Mesodermal cell (in vitro differentiated cells): ENCODE data around the gene LMTK2.

Experiments used
- H3K27ac ChIP-seq: 2 replicates; pipeline ENCODE4 v1.7.0; 2013; ENCODE audit warnings: mild to moderate bottlenecking, low read depth, low read length, moderate library complexity; ENCODE audit not compliant: severe bottlenecking
- H3K36me3 ChIP-seq: 2 replicates; pipeline ENCODE4 v1.7.1; 2013; ENCODE audit warnings: mild to moderate bottlenecking, low read length, moderate library complexity; ENCODE audit not compliant: control insufficient read depth, insufficient read depth
- H3K4me1 ChIP-seq: one replicate; pipeline ENCODE4 v1.7.1; 2013; ENCODE audit warnings: mild to moderate bottlenecking, low read length; ENCODE audit not compliant: insufficient read depth, control insufficient read depth, poor library complexity, severe bottlenecking
- H3K4me3 ChIP-seq: 2 replicates; pipeline ENCODE4 v1.7.0; 2013; ENCODE audit warnings: low read length, control low read depth, mild to moderate bottlenecking; ENCODE audit not compliant: insufficient read depth, poor library complexity, severe bottlenecking; ENCODE audit errors: extremely low read depth
- H3K9me3 ChIP-seq: 2 replicates; pipeline ENCODE4 v1.7.1; 2013; ENCODE audit warnings: mild to moderate bottlenecking, low read length, moderate library complexity; ENCODE audit not compliant: control insufficient read depth
- whole genome bisulfite sequencing, 2 experiments: methylation state at CpG; one replicate each; pipeline ENCODE4 v1.1.5; 2013; ENCODE audit warnings: missing lambda C conversion rate in 2 of 2; ENCODE audit not compliant: insufficient coverage in 2 of 2; 5-methylcytosine and 5-hydroxymethylcytosine counted together

The LMTK2 gene

DNA sequence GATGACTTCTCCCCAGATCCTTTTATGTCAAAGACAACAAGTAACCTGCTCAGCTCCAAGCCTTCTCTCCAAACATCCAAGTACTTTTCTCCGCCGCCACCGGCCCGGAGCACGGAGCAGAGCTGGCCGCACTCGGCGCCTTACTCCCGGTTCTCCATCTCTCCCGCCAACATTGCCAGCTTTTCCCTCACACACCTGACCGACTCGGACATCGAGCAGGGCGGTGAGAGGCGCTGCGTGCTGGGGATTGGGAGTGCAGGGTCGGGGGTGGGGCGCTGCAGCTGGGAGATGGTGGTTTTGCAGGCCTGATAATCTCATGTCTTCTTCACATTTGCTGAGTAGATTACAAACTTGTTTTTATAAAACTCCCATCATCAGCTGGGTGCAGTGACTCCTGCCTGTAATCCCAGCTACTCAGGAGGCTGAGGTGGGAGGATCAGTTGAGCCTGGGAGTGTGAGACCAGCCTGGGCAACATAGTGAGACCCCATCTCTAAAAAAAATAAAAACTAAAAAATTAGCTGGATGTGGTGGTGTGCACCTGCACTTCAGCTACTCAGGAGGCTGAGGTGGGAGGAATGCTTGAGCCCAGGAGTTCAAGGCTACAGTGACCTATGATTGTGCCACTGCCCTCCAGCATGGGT is 97.4 kb downstream of the LMTK2 start:
- peaks cover 22% of the 10 kb centered on the region for H3K36me3 ChIP-seq
- 96 to 99% methylated on average over 9 to 10 of the region's 18 CpGs for WGBS, 2 experiments

DNA sequence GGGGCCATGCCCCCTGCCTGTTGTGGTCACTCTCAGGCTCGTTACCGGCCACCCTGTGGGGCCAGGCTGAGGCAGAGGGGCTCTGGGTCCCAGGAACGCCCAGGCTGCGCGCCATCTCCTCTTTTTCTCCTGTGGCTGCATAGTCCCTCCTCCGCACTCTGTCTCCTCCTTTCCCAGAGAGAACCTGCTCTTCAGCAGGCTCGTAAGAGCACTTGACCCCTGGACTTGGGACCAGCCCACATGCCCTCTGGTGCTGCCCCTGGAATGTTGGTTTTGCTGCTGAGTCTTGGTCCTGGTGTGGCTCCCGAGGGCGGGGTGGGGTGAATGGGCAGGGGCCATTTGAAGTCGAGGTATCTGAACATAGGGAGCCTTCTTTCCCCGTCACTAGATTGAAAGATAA is 98.0 kb downstream of the LMTK2 start:
- Histone ChIP-seq H3K4me1 (no peaks in the 10 kb centered on the region), H3K27ac (no peak overlapping the region), H3K9me3 (no peaks in the 10 kb centered on the region), H3K4me3 (no peak overlapping the region), H3K36me3 (peaks cover 22% of the 10 kb centered on the region)
- WGBS, 2 experiments = 88 to 97% methylated on average over 5 to 9 of the region's 11 CpGs

More for the DNA sequence above, 97.4 kb downstream of the LMTK2 start:
- no peaks in the 10 kb centered on the region for H3K4me1 ChIP-seq
- no peaks in the 10 kb centered on the region for H3K9me3 ChIP-seq
- no peak overlapping the region for H3K27ac ChIP-seq
- no peak overlapping the region for H3K4me3 ChIP-seq

DNA sequence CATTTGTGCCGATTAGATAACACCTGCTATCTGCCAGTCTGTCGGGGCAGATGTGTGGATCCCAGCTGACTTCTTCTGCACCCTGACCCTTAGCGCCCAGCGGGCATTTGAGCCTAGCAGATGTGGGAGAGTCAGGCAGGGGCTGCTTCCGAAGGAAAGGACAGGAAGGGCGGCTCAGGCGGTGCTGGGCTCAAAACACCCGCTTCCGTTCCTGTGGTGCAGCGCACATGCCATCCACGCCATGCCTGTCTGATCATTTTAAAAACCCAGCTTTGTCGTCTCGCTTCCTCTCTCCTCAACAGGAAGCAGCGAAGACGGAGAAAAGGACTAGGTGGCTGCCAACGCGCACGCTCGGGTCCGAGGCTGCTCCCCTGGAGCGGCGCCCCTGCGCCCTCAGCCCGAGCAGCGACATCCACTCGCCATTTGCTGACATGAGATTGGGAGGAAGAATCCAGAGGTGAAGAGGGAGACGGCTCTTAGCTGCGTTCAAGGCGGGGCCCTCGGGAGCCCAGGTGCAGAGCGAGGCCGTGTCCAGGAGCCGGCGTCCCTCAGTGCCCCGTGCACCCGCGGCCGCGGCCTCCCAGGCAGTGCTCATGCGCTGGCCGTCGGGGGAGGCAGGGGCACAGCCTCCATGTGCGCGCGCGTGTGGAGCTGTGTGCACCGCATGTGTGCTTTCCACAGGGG is 98.6 kb downstream of the LMTK2 start:
- peaks cover 22% of the 10 kb centered on the region for H3K36me3 ChIP-seq
- WGBS, 2 experiments = 96 to 98% methylated on average over 31 to 46 of the region's 47 CpGs
- H3K27ac ChIP-seq = no peak overlapping the region
- no peaks in the 10 kb centered on the region for H3K4me1 ChIP-seq
- H3K4me3 ChIP-seq = no peak overlapping the region
- H3K9me3 ChIP-seq = no peaks in the 10 kb centered on the region

DNA sequence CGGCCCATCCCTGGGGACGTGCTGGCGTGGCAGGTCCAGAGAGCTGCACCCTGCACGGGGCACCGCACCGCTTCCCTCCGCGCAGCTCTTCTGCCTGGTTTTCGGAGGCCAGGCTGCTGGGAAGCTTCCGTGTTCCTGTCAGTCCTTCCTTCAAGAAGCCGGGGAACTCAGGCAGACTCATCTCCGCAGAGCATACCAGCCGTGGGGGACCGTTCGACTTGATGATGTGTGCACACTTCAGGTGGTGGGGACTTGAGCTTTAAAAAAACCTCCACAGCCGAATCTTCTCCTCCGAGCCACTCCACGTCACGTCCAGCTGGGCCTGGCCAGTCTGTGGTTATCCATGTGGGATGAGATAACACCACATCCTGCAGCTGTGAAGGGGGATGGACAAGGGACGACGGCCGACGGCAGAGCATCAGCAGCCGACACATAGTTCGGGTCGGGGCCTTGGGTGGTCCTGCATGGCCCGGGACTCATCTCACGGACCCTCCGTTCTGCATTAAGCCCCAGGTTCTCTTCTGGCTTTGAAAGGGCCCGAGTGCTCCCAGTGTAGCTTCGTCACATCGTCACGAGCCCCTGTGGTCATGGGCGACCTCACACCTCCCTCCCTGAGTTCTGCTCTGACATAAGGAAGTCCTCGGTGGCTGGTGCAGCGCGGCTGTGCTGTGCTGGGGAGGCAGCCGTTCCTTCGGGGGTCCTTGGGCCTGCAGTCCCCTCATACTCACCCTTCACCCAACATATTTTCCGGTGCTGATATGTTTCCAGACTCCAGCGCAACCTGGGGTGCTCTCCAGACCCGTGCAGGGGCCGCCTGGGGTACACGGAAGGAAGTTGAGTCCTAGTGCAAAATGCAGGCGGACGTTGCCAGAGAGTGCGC is 100.0 kb downstream of the LMTK2 start:
- WGBS, 2 experiments = 92 to 94% methylated on average over 38 to 43 of the region's 47 CpGs

DNA sequence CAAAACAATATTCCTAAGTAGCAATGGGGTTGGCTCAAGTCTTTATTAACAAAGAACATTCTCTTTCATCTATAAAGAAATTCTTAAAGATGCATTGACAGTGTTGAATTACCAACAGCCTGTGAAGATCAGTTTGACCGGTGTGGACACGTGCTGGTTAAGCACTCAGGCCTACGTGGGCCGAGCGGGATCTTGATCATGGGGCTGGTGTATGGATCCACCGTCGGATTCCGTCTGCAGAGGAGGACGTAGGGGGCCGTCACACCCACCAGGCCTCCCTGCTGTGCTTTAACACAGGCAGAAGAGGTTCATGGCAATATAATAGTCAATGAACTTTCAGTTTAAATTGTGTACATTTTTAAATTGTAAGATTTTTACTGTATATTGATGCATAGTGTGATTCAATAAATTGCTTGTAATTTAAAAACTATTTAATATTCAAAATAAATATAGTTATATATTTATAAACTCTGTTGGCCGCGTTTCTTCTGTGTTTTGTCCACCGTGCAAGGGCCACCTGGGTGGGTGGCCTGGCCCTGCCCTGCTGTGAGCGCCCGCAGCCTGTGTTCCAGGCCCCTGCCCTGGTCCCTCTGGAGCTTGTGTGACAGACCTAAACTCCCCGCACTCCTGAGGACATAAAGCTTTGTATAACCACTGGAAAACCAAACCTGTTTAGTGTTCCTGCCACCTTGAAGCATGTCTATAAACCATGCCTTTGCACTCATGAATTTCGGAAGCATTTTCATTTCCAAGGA is 102.7 kb downstream of the LMTK2 start:
- 95% methylated on average over 13 to 14 of the region's 17 CpGs for WGBS, 2 experiments
- Histone ChIP-seq H3K9me3 (no peaks in the 10 kb centered on the region), H3K4me3 (no peak overlapping the region), H3K36me3 (peaks cover 19% of the 10 kb centered on the region), H3K4me1 (peaks cover 7% of the 10 kb centered on the region), H3K27ac (no peak overlapping the region)

More for the DNA sequence above, 100.0 kb downstream of the LMTK2 start:
- Histone ChIP-seq H3K9me3 (no peaks in the 10 kb centered on the region), H3K4me3 (no peak overlapping the region), H3K36me3 (peaks cover 22% of the 10 kb centered on the region), H3K27ac (no peak overlapping the region), H3K4me1 (peaks cover 3% of the 10 kb centered on the region)

DNA sequence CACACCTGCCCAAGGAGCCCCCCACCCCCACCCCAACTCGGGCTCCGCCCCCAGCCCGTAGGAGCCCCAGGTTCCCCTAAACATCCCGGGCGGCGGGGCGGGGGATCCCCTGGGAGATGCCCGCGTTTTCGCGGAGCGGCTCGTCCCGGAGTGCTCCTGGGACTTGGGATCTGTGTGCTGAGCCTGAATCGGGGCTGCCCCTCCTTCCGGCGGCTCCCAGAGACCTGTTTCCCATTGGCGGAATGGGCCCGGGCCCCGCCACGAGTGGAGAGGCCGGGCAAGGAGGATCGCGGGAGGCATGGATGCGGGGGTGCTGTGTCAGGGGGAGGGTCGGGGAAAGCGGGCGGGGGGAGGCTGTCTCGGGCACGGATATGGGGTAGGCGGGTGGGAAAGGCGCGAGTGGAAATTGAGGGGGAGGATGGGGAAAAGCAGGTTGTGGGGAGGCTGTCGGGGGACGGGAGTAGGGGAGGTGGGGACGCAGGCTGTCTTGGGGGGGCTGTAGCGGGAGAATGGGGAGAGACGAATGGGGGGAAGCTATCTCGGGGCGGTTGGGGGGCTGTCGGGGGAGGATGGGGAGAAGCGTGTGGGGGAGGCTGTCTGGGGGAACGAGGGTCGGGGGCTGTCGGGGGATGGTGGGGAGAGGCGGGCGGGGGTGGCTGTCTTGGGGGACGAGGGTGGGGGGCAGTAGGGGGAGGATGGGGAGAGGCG is 104.0 kb downstream of the LMTK2 start:
- 11 to 27% methylated on average over 11 to 22 of the region's 49 CpGs for WGBS, 2 experiments
- no peak overlapping the region for H3K27ac ChIP-seq
- no peak overlapping the region for H3K4me3 ChIP-seq
- H3K4me1 ChIP-seq = peaks cover 7% of the 10 kb centered on the region
- peaks cover 11% of the 10 kb centered on the region for H3K36me3 ChIP-seq
- no peaks in the 10 kb centered on the region for H3K9me3 ChIP-seq

DNA sequence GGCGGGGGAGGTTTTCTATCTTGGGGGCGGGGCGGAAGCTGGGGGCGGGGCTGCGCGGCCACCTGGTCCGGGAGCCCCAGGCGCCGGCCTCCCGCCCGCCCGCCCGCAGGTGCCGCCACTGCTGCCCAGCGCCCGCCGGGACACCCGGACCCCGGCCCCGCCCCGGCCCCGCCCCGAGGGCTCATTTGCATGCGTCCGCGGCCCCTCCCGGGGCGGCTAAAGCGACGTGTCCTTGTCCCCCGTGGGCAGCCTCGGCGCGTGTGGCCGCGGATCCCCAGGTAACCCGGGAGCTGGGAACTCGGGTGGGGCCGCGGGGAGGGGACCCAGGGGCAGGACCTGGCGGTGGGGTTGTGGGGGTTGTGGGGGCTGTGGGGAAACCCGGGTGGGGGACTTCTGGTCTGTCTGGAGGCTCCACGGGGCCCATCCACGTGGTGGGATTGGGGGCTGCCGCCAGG is 104.6 kb downstream of the LMTK2 start, which contains the start of gene BHLHA15:
Gene BHLHA15 (plus strand): TSS at position 219 of the 455 bp plus-strand sequence. CDS start 871 bp downstream, outside the sequence.
- peaks cover 7% of the 10 kb centered on the region for H3K4me1 ChIP-seq
- no peaks in the 10 kb centered on the region for H3K9me3 ChIP-seq
- WGBS, 2 experiments = 11 to 14% methylated on average over 9 to 18 of the region's 45 CpGs
- peak within 1 kb of the TSS; percentile 5 for H3K4me3 ChIP-seq
- no peak within 1 kb of the TSS for H3K27ac ChIP-seq
- H3K36me3 ChIP-seq = peaks cover 7% of the 10 kb centered on the region

DNA sequence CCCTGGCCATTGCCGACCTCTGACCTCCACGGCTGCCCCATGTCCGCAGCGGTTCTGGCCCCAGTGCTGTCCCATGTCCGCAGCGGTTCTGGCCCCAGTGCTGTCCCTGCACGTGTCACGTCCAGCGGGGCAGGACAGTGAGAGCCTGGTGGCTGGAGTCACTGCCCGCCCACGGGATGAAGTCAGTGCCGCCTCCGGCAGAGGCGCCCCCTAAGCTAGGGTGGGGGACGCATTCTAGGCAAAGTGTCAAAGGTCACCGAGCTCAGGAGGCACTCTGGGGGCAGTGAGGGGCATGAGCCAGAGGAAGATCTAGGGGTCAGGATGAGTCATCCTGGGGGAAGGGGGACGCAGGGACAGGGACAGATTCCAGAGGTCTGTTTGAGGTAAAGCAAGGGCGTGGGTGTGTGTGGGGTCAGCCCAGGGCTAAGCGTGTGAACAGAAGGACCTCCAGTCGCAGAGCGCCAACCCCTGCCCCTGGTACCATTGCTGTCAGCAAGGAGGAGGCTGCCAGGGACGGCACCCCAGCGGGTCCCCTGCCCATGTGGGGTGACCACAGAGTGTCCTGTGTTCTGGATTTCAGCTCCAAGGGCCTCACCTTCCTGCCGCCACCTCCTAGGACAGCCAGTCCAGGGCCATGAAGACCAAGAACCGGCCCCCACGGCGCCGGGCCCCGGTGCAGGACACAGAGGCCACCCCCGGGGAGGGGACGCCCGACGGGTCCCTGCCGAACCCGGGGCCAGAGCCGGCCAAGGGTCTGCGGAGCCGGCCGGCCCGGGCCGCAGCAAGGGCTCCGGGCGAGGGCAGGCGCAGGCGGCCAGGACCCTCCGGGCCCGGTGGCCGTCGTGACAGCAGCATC is 105.2 kb downstream of the LMTK2 start:
- Histone ChIP-seq H3K9me3 (no peaks in the 10 kb centered on the region), H3K4me3 (no peak overlapping the region)
- WGBS, 2 experiments = 86 to 89% methylated on average over 45 to 49 of the region's 49 CpGs

DNA sequence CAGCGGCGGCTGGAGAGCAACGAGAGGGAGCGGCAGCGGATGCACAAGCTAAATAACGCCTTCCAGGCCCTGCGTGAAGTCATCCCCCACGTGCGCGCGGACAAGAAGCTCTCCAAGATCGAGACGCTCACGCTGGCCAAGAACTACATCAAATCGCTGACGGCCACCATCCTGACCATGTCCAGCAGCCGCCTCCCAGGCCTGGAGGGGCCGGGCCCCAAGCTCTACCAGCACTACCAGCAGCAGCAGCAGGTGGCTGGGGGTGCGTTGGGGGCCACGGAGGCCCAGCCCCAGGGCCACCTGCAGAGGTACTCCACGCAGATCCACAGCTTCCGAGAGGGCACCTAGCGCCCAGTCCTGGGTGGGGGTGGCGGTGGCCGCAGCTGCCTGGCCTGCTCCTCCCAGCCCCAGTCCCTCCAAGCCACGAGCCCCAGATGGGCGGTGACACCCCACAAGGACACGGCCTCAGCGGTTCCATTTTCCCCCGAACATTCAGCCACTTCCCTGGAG is 105.9 kb downstream of the LMTK2 start:
- Histone ChIP-seq H3K36me3 (peaks cover 10% of the 10 kb centered on the region), H3K4me1 (peaks cover 7% of the 10 kb centered on the region), H3K4me3 (no peak overlapping the region), H3K9me3 (no peaks in the 10 kb centered on the region), H3K27ac (no peak overlapping the region)
- 92 to 97% methylated on average over 26 to 30 of the region's 30 CpGs for WGBS, 2 experiments

More for the DNA sequence above, 105.2 kb downstream of the LMTK2 start:
- Histone ChIP-seq H3K36me3 (peaks cover 4% of the 10 kb centered on the region), H3K27ac (no peak overlapping the region), H3K4me1 (peaks cover 7% of the 10 kb centered on the region)
